Fibroblast of lung (primary cell): Measurements from ENCODE around the gene ATP10A. TPM values are rescaled to one million over a fixed set of nuclear protein-coding genes. Genes with fewer than 3 reads are reported as not detected.
"Not testable (repeated sequence)": the region's sequence is repeated elsewhere in the genome, so short reads cannot be mapped to it uniquely, and the experiment has no call there.

ENCODE experiments used
- DNase-seq, 2 donors: peaks; one replicate each; pipeline versions ENCODE4 v3.0.0 to v3.0.0-alpha.2; 2010; ENCODE audit warnings: low read depth in 2 of 2
- H2AFZ ChIP-seq: 2 replicates; pipeline ENCODE4 v1.5.1; 2012; ENCODE audit warnings: low read length, control low read depth, inconsistent platforms
- H3K27ac ChIP-seq: 2 replicates; pipeline ENCODE4 v1.5.1; 2011; ENCODE audit warnings: low read length, control low read depth; ENCODE audit not compliant: insufficient read depth
- H3K27me3 ChIP-seq: 2 replicates; pipeline ENCODE4 v1.5.1; 2011; ENCODE audit warnings: mild to moderate bottlenecking, low read length; ENCODE audit not compliant: control insufficient read depth, insufficient read depth
- H3K36me3 ChIP-seq: 2 replicates; pipeline ENCODE4 v1.5.1; 2011; ENCODE audit warnings: low read length; ENCODE audit not compliant: control insufficient read depth, insufficient read depth
- H3K4me1 ChIP-seq: 2 replicates; pipeline ENCODE4 v1.5.1; 2011; ENCODE audit warnings: low read length; ENCODE audit not compliant: control insufficient read depth, insufficient read depth; ENCODE audit errors: extremely low read depth
- H3K4me2 ChIP-seq: 2 replicates; pipeline ENCODE4 v1.5.1; 2011; ENCODE audit warnings: low read length, control low read depth; ENCODE audit not compliant: insufficient read depth; ENCODE audit errors: extremely low read depth
- H3K4me3 ChIP-seq, 4 experiments: fragments of 200-600 bp in 1 of 4; sonication (generic) in 1 of 4; replicated peaks in 1 of 4; 2 replicates each; pipeline ENCODE4 v1.5.1; 2011 to 2016; ENCODE audit warnings: low read length in 4 of 4, low read depth in 3 of 4, mild to moderate bottlenecking in 3 of 4, control low read depth in 2 of 4, inconsistent platforms in 1 of 4, mixed read lengths in 1 of 4; ENCODE audit not compliant: insufficient read depth in 1 of 4; ENCODE audit errors: control extremely low read depth in 1 of 4
- H3K79me2 ChIP-seq: 2 replicates; pipeline ENCODE4 v1.5.1; 2012; ENCODE audit warnings: mild to moderate bottlenecking, low read length, inconsistent platforms; ENCODE audit not compliant: control insufficient read depth, insufficient read depth
- H3K9ac ChIP-seq: 2 replicates; pipeline ENCODE4 v1.5.1; 2011; ENCODE audit warnings: mild to moderate bottlenecking, low read length, control low read depth; ENCODE audit not compliant: insufficient read depth
- H3K9me3 ChIP-seq: 2 replicates; pipeline ENCODE4 v1.5.1; 2012; ENCODE audit warnings: low read depth, low read length; ENCODE audit not compliant: control insufficient read depth, insufficient read depth
- H4K20me1 ChIP-seq: 2 replicates; pipeline ENCODE4 v1.5.1; 2011; ENCODE audit warnings: low read length; ENCODE audit not compliant: control insufficient read depth, insufficient read depth; ENCODE audit errors: extremely low read depth
- CTCF ChIP-seq, 2 donors: IDR thresholded peaks in 1 of 2; conservative IDR thresholded peaks in 1 of 2; 1 replicate in 1 of 2; 2 replicates in 1 of 2; pipeline ENCODE4 v1.5.1; 2011 to 2012; ENCODE audit warnings: low read length in 2 of 2, control low read depth in 1 of 2, inconsistent platforms in 1 of 2, low read depth in 1 of 2, mild to moderate bottlenecking in 1 of 2
- EZH2 ChIP-seq: IDR thresholded peaks from 2 replicates; pipeline ENCODE4 v1.5.1; 2012; ENCODE audit warnings: low read length, control low read depth, mild to moderate bottlenecking; ENCODE audit errors: missing control alignments
- polyA plus RNA-seq, 2 donors: library from polyadenylated mRNA; depleted of rRNA in 1 of 2; stranded (reverse) in 1 of 2; unstranded in 1 of 2; fragments of >200 nt; gene quantifications; 2 replicates each; pipeline ENCODE4 v1.2.1, GENCODE V29; 2011 to 2012; ENCODE audit warnings: missing spikeins in 1 of 2
- total RNA-seq: library from RNA; depleted of rRNA; stranded (reverse); fragments of >200 nt; gene quantifications from 2 replicates; pipeline ENCODE4 v1.2.1, GENCODE V29; 2014

The ATP10A gene
- total and polyA plus RNA-seq, 2 donors (not counting 1 experiment from before 2014, with no cell fraction given) = 12.7 to 13.8 TPM

GRCh38 chr15:25759421-25759820, 103.7 kb downstream of the ATP10A start:
- no peak overlapping the region for H3K4me2 ChIP-seq
- H3K9ac ChIP-seq = no peak overlapping the region
- no peaks in the 10 kb centered on the region for H4K20me1 ChIP-seq
- DNase-seq = no peak
- no peaks in the 10 kb centered on the region for H3K4me1 ChIP-seq
- no peaks in the 10 kb centered on the region for H3K9me3 ChIP-seq
- H3K27ac ChIP-seq = no peak overlapping the region
- no peaks in the 10 kb centered on the region for H3K79me2 ChIP-seq
- no peak overlapping the region for H3K4me3 ChIP-seq
- H2AFZ ChIP-seq = no peak overlapping the region
- TF ChIP-seq EZH2 (no peak), CTCF (conservative IDR thresholded peaks at IDR 0.05 in 1 of 2, IDR thresholded peaks at IDR 0.05 in 1 of 2; ENCODE audit: low read depth in 1 of 2, low read length in 2 of 2) (no peak)
- no peaks in the 10 kb centered on the region for H3K36me3 ChIP-seq
- no peaks in the 10 kb centered on the region for H3K27me3 ChIP-seq

GRCh38 chr15:25758612-25759011, 104.5 kb downstream of the ATP10A start:
- DNase-seq, H3K9me3 ChIP-seq, H4K20me1 ChIP-seq, H3K9ac ChIP-seq, H3K27me3 ChIP-seq, H3K27ac ChIP-seq, H3K79me2 ChIP-seq, H3K4me2 ChIP-seq, H2AFZ ChIP-seq, H3K36me3 ChIP-seq, H3K4me3 ChIP-seq, H3K4me1 ChIP-seq: not testable (repeated sequence)

- TF ChIP-seq CTCF (conservative IDR thresholded peaks at IDR 0.05 in 1 of 2, IDR thresholded peaks at IDR 0.05 in 1 of 2; ENCODE audit: low read depth in 1 of 2, low read length in 2 of 2) (no peak), EZH2 (no peak)
Measured at GRCh38 chr15:25743548-25744275, 119.4 kb downstream of the ATP10A start.

More at GRCh38 chr15:25743548-25744275, 119.4 kb downstream of the ATP10A start:
- H3K79me2 ChIP-seq = no peaks in the 10 kb centered on the region
- no peaks in the 10 kb centered on the region for H3K27me3 ChIP-seq
- no peak overlapping the region for H2AFZ ChIP-seq
- no peak overlapping the region for H3K4me3 ChIP-seq
- no peaks in the 10 kb centered on the region for H3K4me1 ChIP-seq
- no peak overlapping the region for H3K27ac ChIP-seq
- H3K36me3 ChIP-seq = no peaks in the 10 kb centered on the region
- no peak overlapping the region for H3K9ac ChIP-seq
- no peak overlapping the region for H3K4me2 ChIP-seq
- peak in 1 of 2 donors; percentile 45 for DNase-seq
- H3K9me3 ChIP-seq = no peaks in the 10 kb centered on the region
- H4K20me1 ChIP-seq = no peaks in the 10 kb centered on the region
